HG03342 (cell line): Measurements from ENCODE around the gene NCKAP5.
"Not testable (repeated sequence)": the region's sequence is repeated elsewhere in the genome, so short reads cannot be mapped to it uniquely, and the experiment has no call there.

Experiments used
- ATAC-seq: cut with Tn5 transposase; IDR thresholded peaks from one replicate; pipeline ENCODE4 v1.9.1; 2021; ENCODE audit warnings: mild to moderate bottlenecking, moderate library complexity; ENCODE audit not compliant: unreplicated experiment

The NCKAP5 gene

DNA sequence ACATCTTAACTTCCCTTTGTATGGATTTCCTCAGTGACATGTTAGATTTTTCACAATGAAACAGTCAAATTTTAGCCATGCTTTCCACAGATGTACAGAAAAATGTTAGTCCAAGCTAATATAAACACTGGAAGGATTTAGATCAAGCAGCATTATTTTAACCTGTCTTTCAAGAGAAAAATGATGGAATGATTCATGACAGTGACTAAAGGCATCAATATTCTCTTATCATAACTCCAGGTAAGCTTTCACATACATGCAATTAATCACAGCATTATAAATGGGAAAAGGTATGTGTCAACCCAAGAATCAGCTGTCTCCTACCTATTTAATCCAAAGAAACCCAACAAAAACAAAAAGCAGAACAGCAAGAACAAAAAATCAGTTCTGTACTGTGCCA lies 92.7 kb downstream of the NCKAP5 start:
- no peak for ATAC-seq

DNA sequence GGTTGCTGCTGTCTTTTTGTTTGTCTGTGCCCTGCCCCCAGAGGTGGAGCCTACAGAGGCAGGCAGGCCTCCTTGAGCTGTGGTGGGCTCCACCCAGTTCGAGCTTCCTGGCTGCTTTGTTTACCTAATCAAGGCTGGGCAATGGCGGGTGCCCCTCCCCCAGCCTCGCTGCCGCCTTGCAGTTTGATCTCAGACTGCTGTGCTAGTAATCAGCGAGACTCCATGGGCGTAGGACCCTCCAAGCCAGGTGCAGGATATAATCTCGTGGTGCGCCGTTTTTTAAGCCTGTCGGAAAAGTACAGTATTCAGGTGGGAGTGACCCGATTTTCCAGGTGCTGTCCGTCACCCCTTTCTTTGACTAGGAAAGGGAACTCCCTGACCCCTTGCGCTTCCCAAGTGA lies 97.8 kb downstream of the NCKAP5 start:
- not testable (repeated sequence) for ATAC-seq

DNA sequence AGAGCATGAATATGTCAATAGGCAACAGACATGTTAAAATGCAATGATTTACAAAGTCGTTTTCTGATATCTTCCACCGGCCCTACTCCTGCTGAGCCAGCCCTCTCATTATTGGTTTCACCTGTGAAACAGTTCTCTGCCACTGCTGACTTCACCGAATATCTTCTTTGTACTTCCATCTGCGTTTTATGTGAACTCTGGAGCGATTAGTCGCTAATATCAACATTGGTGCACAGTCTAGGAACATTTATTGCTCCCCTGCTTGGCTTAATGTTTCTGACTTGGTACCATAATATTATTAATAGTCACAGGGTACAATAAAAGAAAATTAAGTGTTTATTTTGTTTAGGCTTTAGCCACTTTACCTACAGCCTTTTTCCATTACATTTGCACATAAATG lies 105.5 kb downstream of the NCKAP5 start:
- ATAC-seq, result no peak

DNA sequence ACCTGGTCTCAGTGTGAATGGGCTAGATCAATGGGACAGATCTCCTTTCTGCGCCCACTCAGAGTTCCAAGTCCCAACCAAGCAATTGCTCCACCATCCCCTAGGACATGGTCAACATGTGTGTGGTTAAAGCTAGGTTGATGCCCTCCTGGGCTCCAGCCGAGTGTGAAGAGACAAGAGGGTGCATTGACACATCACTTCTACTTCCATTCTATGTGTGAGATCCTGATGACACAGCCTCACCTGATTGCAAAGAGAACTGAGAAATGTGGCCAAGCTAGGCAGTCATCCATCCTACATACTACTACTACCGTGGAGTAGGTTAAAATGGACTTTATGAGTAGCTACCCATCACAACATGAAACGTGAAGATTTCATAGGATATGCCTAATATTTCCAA lies 106.8 kb downstream of the NCKAP5 start:
- ATAC-seq, result no peak

DNA sequence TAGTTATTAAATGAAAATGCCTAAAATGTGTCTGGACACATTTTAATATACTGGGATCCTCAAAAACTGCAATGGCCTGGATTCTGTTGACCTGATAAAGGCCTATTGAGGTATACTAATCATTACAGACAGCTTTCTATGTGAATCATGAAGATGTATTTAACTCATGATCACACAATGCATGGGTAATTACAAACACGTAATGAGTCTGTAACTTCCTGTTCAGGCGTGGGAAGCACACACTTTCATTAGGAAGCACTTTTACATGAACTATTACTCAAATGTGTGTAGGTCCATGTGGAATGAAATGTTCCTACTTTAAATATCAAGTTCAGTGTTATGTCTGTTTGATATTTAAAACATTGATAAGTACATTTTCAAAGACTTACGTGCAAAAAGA lies 108.7 kb downstream of the NCKAP5 start:
- ATAC-seq, result no peak

DNA sequence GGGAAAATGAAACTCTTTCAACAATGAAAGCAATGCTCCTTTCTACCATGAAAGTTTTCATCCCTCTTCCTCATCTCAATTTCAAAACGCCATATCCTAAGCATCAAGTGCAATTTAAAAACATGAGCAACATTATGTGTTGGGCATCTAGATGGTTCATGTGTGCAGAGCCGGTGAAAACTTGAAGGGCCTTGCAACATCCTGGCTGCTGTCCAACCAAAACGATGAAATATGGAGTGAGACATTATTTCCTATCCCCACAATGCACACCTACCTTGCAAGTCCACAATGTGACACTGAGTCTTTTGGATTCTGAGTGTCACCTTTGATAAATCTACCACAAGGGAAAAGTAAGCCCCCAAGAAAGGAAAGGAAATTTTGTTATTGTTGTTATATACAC lies 110.0 kb downstream of the NCKAP5 start:
- ATAC-seq, result no peak

DNA sequence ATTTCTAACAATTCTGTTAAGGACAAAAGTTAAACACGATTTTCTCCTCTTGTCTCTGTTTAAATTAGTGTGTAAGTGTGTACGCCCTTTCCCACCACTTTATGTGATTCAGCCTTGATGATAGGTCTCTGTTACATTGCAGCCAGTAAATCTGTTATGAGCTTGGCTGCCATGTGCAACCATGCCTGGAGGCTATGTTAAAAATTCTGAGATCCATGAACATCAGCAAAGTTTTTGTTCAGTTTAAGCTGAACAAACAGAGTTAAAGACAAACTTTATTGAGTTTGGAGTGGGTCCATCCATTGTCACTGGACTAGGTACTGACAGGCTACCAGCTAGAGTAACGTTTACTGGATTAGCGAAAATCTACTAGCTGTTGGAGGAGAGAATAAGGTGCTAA lies 110.4 kb downstream of the NCKAP5 start:
- ATAC-seq, result no peak

DNA sequence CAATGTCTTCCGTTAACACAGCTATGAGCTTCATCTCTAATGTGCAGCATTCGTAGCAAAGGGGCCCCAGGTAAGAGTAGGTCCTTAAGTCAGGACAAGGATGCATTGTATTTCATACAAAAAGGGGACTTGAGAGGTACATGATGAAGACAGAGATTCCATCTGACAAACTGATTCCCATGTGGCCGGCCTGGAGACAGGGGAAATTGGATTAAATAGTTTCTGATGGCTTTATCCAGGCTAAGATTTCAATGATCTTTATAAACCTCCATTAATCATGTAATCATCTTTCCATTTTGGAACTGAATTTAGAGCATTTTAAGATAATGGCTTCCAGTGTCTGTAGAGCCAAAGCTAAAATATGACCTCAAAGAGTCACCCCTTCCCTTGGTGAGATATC lies 111.3 kb downstream of the NCKAP5 start:
- no peak for ATAC-seq

DNA sequence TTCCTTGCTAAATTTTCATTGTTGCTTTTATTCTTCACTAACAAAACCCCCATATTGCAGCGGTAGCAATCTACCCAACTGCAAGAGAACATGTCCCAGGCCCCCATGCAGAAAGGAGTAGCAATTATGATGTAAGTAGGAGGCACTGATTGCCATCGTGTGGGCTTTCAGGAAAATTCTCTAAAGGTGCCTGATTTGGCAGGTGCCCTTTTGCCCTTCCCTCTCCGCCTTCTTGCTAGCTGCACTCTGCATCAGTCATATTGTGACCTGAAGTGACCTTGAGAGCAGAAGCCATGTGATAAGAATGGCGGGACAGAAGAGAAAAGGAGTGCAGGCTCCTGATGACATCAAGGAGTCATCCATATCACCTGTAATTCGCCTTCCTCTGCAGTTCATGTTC lies 112.1 kb downstream of the NCKAP5 start:
- no peak for ATAC-seq

DNA sequence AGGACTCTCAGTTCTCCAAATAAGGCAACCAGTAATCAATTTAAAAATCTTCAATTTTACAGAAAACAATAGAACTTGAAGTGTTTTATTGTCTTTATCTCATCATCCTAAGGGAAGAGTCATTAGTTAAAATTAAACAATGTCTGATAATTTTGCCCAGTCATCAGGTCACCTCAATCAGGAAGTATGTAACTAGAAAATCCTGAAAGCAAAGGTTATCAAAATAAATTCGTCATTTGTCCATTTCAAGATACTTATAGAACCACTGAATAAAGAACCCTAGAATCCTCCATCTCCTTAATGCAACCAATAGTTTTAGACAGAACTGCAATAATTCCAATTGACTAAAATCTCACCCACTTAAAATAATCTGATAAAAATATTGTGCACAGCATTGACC lies 115.2 kb downstream of the NCKAP5 start:
- ATAC-seq, result no peak

DNA sequence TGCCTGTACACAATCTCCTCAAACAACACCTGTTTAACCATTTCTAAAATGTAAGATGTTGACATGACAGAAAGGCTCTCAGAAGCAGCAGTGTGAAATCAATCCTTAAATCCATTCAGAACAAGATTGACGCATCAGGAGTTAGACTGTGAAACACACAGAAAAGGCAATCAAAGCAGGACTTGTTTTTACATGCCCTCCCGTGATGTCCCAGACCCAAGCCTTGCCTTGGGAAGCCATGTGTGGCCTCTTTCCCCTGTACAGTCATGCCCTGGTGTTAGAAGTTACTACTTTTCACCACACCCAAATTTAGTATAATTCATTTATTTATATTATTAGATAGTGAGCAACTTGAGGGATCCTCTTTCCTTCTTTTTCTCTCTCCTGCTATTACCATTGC lies 115.7 kb downstream of the NCKAP5 start:
- no peak for ATAC-seq

DNA sequence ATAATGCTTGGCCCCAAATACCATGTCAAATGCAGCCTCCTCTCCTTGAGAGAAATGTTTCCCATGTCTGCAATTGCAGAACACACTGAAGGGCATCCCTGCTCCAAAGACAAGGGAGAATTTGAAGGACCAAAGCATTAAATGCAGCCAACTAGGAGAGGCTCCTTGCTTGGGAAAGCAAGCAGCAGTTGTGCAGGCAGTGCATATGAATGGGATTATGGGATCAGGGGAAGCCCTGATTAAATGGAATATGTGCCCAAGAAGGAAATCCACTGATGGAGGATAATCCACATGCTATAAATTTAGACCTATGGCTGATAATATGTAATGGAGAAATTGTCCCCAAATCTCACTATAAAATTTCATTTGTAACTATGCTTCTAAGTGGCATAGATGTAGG lies 116.1 kb downstream of the NCKAP5 start:
- ATAC-seq, result no peak

DNA sequence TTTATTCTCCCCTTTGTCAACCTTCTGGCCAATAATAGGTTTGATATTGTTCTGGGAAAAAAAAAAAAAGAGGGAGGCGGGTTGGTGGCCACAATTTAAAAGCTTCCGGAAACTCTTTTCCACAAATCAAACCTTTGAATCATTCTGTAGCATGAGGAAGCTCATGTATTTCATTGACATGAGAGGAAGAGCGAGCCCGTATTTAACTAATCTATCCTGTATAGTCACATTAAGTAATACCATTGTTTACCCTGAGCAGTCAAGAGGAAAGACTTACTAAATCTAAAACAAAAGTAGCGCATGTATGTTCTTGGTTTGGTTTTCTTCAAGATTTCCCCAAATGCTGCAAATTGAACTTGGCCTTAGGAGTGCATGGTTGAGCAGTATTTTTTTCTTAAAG lies 120.1 kb downstream of the NCKAP5 start:
- ATAC-seq, result no peak

DNA sequence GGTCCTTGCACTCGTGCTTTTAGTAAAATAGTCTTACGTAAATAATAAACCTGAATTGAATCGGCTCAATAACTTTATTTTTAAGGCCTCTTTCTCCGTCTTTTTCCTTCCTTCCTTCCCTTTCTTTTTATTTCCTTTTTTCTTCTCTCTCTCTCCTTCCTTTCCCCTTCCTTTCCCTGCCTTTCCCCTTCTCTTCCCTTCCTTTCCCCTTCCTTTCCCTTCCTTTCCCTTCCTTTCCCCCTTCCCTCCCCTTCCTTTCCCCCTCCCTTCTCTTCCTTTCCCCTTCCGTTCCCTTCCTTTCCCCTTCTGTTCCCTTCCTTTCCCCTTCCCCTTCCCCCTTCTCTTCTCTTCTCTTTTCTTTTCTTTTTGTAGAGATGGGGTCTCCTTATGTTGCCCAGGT lies 121.0 kb downstream of the NCKAP5 start:
- no peak for ATAC-seq

DNA sequence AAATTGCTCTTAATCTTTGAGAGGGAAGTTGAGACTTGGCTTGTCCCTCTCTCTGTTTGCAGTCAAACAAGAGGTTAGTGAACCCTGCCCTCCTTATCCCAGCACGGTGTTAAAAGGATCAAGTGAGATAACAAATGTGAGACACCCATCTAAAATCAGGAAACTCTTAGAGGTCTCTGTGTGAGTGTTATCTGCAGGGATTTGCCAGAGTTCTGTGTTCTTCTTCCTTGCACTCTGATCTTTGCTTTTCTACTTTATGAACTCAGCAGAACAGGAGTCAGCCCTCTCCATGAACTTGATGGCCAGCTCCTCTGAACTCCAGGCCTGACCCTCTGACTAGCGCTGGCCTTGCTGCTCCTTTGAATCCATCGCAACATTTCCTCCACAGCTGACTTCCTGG lies 123.8 kb downstream of the NCKAP5 start:
- no peak for ATAC-seq

DNA sequence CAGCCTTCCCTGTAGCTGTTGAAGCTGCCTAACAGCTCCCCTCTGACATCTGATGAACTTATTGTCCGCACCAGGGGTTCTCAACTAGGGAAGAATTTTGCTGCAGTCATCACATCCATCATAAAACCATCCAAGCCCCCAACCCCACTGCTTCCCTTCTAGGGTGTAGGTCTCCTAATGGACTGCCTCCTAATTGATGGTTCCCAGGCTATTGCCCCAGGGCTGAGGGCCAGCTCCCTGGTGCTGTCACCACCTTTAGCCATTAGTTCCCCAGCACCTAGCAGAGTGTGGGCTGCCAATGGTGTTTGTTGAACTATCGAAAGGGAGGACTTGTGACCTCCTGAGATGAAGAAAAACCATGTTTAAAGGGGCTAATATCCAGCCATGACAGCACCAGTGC lies 125.9 kb downstream of the NCKAP5 start:
- ATAC-seq, result no peak

DNA sequence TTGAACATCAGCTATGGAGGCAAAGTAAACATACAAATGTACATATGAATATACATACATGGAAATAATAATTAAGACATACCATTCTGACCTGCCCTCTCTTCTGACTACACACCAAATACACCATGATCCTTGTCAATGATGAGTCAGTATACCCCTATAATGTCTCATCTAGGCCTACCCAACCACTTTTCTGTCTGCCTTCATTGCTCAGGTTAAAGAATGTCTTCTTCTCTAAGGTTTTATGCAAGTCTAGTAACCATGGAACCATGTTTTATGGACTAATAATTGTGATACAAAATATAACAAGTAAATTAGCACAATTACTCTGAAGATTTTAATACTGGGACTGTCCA lies 128.7 kb downstream of the NCKAP5 start:
- ATAC-seq, result no peak

DNA sequence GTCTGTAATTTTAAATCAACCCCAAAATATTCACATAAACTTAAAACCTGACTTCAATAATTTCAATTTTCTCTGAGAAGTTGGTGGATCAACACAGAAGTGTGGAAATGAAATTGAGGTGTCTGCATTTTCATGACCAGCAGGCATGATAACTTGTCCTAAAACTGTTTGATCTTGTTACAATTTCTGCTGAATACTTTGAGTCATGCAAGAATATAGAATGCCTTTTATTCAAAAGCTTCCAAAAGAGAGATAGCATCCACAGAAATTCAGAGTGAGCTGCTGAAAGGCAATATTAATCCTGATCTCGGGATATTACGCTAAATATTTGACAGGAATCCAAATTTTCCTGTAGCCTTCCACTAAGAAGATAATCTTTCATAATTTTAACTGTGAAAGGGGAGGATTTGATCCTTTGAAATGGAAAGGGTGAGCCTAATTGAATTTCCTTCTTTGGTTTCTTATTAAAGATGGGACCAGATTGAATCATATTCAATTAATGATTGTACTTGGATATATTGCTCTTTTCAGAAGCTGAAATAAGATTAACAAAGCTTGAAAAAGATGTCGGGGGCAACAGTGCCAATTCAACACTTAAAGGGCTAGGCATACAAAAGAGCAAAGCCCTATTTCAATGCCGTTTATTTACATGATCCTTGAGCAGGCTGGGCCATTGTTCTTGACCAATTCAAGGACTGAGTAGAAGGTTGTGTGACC lies 129.3 kb downstream of the NCKAP5 start:
- ATAC-seq, result no peak

DNA sequence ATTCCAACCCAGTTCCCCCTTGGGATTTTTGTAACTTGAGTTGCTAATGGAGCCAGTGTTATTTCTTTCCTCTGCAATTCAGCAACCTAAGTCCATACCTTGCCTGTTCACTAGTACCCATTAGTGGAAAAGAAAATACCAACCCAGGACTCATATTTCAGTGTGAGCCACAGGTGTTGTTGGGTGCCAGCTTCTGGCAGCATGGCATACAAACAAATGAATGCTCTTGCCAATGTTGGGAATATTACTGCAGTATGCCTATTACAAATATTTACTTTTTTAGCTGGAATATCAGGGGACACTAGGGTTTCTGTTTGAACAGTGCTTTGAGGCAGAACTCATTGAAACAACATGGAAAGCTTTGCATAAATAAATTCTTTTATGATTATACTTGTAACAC lies 130.2 kb downstream of the NCKAP5 start:
- ATAC-seq, result no peak

DNA sequence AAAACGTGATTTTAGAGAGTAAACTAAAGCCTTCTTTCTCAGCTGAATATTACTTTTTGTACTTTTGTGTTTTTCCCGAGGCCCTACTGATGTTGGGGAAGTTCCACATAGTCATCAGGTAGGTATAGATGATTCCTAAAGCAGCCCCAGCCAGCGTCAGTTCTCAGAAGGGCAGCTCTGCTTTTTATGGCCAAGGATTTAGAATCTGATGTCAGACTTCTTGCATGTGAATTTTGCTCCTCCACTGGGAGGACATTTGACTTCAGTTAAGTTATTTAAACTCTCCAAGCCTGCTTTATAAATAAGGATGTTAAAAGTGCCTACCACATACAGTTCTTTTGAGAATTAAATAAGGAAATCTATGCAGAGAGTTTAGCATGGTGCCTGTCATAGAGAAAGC lies 130.8 kb downstream of the NCKAP5 start:
- no peak for ATAC-seq

DNA sequence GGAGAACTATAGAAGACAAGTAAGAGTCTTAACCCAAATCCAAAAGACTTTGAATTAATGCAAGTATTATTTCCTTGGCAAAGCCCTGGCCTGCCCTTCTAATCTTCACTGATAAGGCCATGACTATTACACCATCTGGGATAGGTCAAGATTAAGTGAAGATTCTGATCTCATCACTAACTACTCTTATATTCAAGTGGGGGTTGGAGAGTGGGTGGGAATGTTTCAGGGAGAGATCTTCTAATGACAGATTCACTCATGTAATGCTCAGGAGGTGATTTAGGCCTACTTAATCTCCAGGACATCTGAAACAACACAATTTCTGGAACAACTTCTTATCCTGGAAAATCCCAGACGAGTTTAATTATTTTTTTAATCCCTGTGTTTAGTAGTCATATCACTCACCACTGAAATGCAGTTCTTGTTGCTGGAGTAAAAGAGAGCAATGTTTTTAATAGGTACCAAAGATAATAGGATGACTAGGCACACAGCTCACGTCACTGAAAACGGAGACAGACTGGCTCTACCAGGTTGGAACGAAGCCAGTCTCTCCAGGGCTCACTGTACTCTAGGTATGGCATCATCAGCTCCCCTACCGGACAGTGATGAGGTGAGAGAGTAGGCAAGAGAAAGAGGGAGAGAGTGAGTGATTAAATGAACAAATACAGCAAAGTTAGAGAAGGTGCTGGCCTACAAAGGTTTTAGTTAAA lies 133.1 kb downstream of the NCKAP5 start:
- no peak for ATAC-seq

DNA sequence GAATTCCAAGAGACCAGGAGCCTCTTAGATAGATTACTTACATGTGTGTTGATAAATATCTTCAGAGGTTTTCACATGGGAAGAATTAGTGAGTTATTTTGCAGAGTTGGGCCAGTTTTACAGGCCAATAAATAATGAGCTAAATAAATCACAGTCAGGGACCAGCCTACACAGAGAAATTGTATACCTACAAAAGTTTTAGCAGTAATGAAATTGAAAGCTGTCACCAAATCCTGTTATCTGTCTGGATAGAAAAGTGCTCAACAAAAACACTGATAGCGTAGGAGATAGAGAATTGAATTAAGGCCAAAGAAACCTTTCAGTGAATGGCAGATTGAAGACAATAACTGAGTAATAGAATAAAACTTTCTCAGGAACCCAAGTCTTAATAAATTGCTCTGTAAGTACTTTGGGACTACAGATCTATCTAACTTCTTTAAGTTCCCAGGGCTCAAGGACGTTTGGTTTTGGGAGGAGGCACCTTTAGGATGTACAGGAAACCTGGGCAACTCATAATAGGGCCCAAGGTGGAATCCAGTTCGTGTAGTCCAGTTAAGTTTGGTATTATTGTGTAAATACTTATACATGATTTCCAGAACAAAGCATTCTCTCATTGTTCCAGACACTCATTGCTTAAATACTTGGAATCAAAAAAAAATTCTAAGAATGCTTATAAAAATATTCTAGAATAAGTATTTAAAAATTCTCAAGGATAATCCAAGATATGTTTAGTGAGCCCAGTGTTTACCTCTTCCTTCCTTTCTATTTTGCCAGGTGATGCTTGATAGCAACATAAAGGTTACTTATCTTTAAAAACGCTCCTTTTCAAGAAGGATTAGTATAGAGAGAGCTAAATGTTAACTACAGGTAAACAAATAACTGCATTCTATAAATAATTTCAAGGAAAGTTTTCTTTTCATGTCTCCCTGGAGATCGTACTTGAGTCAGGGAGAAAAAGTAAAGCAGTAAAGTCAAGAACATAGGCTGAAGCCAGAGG lies 134.5 kb downstream of the NCKAP5 start:
- ATAC-seq, result no peak
